Measurements from ENCODE around the gene RAB1B. TPM values are rescaled to one million over a fixed set of nuclear protein-coding genes. Genes with fewer than 3 reads are reported as not detected.

RAB1B gene
- total RNA-seq, 4 donors from 2014 or later = 96.0 to 194 (median 130) TPM

DNA sequence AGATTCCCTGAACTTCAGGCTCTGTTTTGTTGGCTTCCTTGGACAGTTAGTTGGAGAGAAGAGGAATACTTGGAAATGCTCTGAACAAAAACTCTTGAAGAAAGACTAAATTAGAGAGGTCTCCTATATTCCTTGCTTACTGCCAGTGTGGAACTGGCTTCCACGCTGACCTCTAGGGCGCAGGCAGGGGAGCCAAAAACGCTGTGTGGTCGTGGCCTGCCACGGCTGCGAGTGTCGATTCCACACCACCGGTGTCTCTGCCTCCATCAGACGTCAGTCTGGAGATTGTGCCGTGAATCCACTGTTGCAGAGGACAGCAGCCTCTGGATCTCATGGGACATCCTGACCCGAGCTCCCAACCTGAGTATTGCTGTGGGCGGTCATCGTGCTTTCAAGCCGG lies 37.5 kb upstream of the RAB1B start:
- Histone ChIP-seq H3K4me3 (no peak overlapping the region), H3K4me1 (no peaks in the 10 kb centered on the region), H3K36me3 (peaks cover 0 to 40% of the 10 kb centered on the region in 2 donors), H3K27me3 (no peaks in the 10 kb centered on the region), H3K27ac (no peak overlapping the region), H3K9me3 (no peaks in the 10 kb centered on the region)
- intact Hi-C loops (cut with DNase I; ENCODE audit: low total_unique reads) = no loop called here
- no peak for ATAC-seq
- TF ChIP-seq CTCF (IDR thresholded peaks at IDR 0.05 in 4 of 5, conservative IDR thresholded peaks at IDR 0.05 in 1 of 5) = no peak
- no peak for TF ChIP-seq POLR2A (IDR thresholded peaks at IDR 0.05)
- in situ Hi-C loops (cut with MboI; ENCODE audit: low sequenced_read_pairs in 4 of 4) = no loop called here
- DNase-seq = no peak

- no peaks in the 10 kb centered on the region for H3K9me3 ChIP-seq
- intact Hi-C loops (cut with DNase I; ENCODE audit: low total_unique reads) = no loop called here
- no peak for DNase-seq
- in situ Hi-C loops (cut with MboI; ENCODE audit: low sequenced_read_pairs in 4 of 4) = no loop called here
- H3K4me1 ChIP-seq = no peaks in the 10 kb centered on the region
- no peak for TF ChIP-seq POLR2A (IDR thresholded peaks at IDR 0.05)
- no peak for TF ChIP-seq CTCF (IDR thresholded peaks at IDR 0.05 in 4 of 5, conservative IDR thresholded peaks at IDR 0.05 in 1 of 5)
- ATAC-seq = no peak
- no peak overlapping the region for H3K4me3 ChIP-seq
- no peaks in the 10 kb centered on the region for H3K27me3 ChIP-seq
- peaks cover 0 to 46% of the 10 kb centered on the region in 2 donors for H3K36me3 ChIP-seq
- no peak overlapping the region for H3K27ac ChIP-seq
These were observed 36.9 kb upstream of the RAB1B start for GRCh38 chr11:66231561-66231960.

DNA sequence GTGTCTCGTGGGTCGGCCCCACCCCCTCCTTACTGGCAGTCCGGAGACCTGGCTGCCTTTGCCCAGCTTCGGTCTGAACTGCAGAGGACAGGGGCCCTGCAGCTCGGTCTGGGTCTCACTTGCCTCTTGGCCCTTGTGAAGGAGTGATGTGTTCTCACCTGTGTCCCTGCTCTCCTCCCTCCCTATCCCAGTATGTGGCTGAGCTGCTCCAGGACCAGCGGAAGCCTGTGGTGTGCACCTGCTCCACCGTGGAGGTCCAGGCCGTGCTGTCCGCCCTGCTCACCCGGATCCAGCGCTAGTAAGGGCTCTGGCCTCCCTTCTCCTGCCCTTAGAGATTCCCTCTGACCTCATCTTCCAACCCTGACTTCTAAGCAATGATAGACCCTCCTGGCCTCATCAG lies 35.7 kb upstream of the RAB1B start:
- H3K27ac ChIP-seq = no peak overlapping the region
- H3K9me3 ChIP-seq = no peaks in the 10 kb centered on the region
- H3K4me1 ChIP-seq = no peaks in the 10 kb centered on the region
- H3K36me3 ChIP-seq = peaks cover 0 to 40% of the 10 kb centered on the region in 2 donors
- H3K4me3 ChIP-seq = no peak overlapping the region
- ATAC-seq = no peak
- intact Hi-C loops (cut with DNase I; ENCODE audit: low total_unique reads) (no loop called here), in situ Hi-C loops (cut with MboI; ENCODE audit: low sequenced_read_pairs in 4 of 4) (no loop called here)
- no peak for DNase-seq
- no peaks in the 10 kb centered on the region for H3K27me3 ChIP-seq
- no peak for TF ChIP-seq POLR2A (IDR thresholded peaks at IDR 0.05)
- TF ChIP-seq CTCF (IDR thresholded peaks at IDR 0.05 in 4 of 5, conservative IDR thresholded peaks at IDR 0.05 in 1 of 5) = no peak

GRCh38 chr11:66233301-66233700 lies 35.1 kb upstream of the RAB1B start:
- no peak overlapping the region for H3K27ac ChIP-seq
- in situ Hi-C loops (cut with MboI; ENCODE audit: low sequenced_read_pairs in 4 of 4) = no loop called here
- H3K36me3 ChIP-seq = peaks cover 0 to 37% of the 10 kb centered on the region in 2 donors
- H3K4me3 ChIP-seq = no peak overlapping the region
- intact Hi-C loops (cut with DNase I; ENCODE audit: low total_unique reads) = no loop called here
- H3K9me3 ChIP-seq = no peaks in the 10 kb centered on the region
- ATAC-seq (no peak), DNase-seq (no peak)
- no peaks in the 10 kb centered on the region for H3K27me3 ChIP-seq
- H3K4me1 ChIP-seq = no peaks in the 10 kb centered on the region
- TF ChIP-seq CTCF (IDR thresholded peaks at IDR 0.05 in 4 of 5, conservative IDR thresholded peaks at IDR 0.05 in 1 of 5) (no peak), POLR2A (IDR thresholded peaks at IDR 0.05) (no peak)

DNA sequence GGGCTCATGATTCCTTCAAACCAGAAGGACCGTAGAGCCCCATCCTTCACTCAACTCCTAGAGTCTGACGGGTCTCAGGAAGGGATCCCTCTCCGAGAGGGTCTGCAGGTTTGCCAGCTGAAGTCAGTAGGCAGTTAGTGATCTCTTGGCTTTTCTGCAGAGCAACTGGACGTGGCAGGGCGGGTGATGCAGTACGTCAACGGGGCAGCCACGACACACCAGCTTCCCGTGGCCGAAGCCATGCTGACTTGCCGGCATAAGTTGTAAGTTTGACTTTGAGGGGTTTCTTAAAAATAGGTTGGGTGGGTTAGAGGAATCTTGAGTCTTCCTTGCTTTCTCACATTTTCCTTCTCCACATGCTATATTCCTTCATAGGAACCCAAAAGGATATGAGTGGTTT lies 33.3 kb upstream of the RAB1B start:
- in situ Hi-C loops (cut with MboI; ENCODE audit: low sequenced_read_pairs in 4 of 4) (no loop called here), intact Hi-C loops (cut with DNase I; ENCODE audit: low total_unique reads) (no loop called here)
- peaks cover 0 to 2% of the 10 kb centered on the region in 2 donors for H3K4me1 ChIP-seq
- peaks cover 0 to 45% of the 10 kb centered on the region in 2 donors for H3K36me3 ChIP-seq
- H3K9me3 ChIP-seq = no peaks in the 10 kb centered on the region
- H3K27ac ChIP-seq = no peak overlapping the region
- no peak for TF ChIP-seq POLR2A (IDR thresholded peaks at IDR 0.05)
- no peak for TF ChIP-seq CTCF (IDR thresholded peaks at IDR 0.05 in 4 of 5, conservative IDR thresholded peaks at IDR 0.05 in 1 of 5)
- ATAC-seq (no peak), DNase-seq (no peak)
- no peaks in the 10 kb centered on the region for H3K27me3 ChIP-seq
- no peak overlapping the region for H3K4me3 ChIP-seq
